ENCODE results near the gene TPH2. TPM values are rescaled to one million over a fixed set of nuclear protein-coding genes. Genes with fewer than 3 reads are reported as not detected.

Gene TPH2
- polyA plus RNA-seq, 3 donors: not detected

- TF ChIP-seq CTCF (IDR thresholded peaks at IDR 0.05): no peak
- no peak overlapping the region for H3K27ac Mint-ChIP-seq
- WGBS (ENCODE audit: insufficient coverage): no CpG with 5 or more reads among the region's 1 CpG
- H3K27me3 Mint-ChIP-seq (ENCODE audit: low read depth in 3 of 3): peaks cover 3 to 6% (median 5%) of the 10 kb centered on the region in 3 donors
- intact Hi-C loops (cut with micrococcal nuclease): no loop called here
- H3K4me3 Mint-ChIP-seq: no peak overlapping the region
- no peaks in the 10 kb centered on the region for H3K9me3 ChIP-seq (replicated peaks in 1 of 2; ENCODE audit: control insufficient read depth in 1 of 2, insufficient read depth in 1 of 2, low read length in 2 of 2)
- peaks cover 5 to 8% of the 10 kb centered on the region in 2 donors for H3K4me1 ChIP-seq (ENCODE audit: control insufficient read depth in 1 of 2, insufficient read depth in 2 of 2, low read length in 2 of 2)
- DNase-seq: no peak
- H3K79me2 ChIP-seq (ENCODE audit: insufficient read depth, low read length): no peaks in the 10 kb centered on the region
- no peaks in the 10 kb centered on the region for H3K36me3 ChIP-seq (replicated peaks in 1 of 2; ENCODE audit: control insufficient read depth in 1 of 2, insufficient read depth in 2 of 2, low read length in 2 of 2)
- H4K20me1 ChIP-seq (ENCODE audit: insufficient read depth, low read length): no peaks in the 10 kb centered on the region
- no peak overlapping the region for H2AFZ ChIP-seq (ENCODE audit: insufficient read depth, low read depth, low read length, poor library complexity, severe bottlenecking)
- peaks cover 7% of the 10 kb centered on the region for H3K4me1 Mint-ChIP-seq
- H3K9ac ChIP-seq (ENCODE audit: insufficient read depth, low read length, poor library complexity, severe bottlenecking): no peak overlapping the region
- no peaks in the 10 kb centered on the region for H3K36me3 Mint-ChIP-seq
- no peak overlapping the region for H3K27ac ChIP-seq (ENCODE audit: low read depth in 1 of 2, low read length in 2 of 2)
- H3K27me3 ChIP-seq (ENCODE audit: control insufficient read depth in 2 of 2, insufficient read depth in 2 of 2, low read length in 2 of 2): peaks cover 0 to 5% of the 10 kb centered on the region in 2 donors
- H3K4me2 ChIP-seq (replicated peaks; ENCODE audit: extremely low read depth, low read length, poor library complexity, severe bottlenecking): no peak overlapping the region
- peaks cover 0 to 2% (median 0%) of the 10 kb centered on the region in 7 donors for H3K9me3 Mint-ChIP-seq
- no peak overlapping the region for H3K4me3 ChIP-seq (replicated peaks in 1 of 3; ENCODE audit: low read depth in 2 of 3, low read length in 3 of 3)
Observed at GRCh38 chr12:72015895-72016294, 77.2 kb downstream of the TPH2 start.

GRCh38 chr12:72017054-72017651 lies 78.5 kb downstream of the TPH2 start:
- peaks cover 7% of the 10 kb centered on the region for H3K4me1 Mint-ChIP-seq
- H3K9me3 Mint-ChIP-seq: peaks cover 0 to 2% (median 0%) of the 10 kb centered on the region in 7 donors
- TF ChIP-seq CTCF (IDR thresholded peaks at IDR 0.05): peak; percentile 79
- H3K4me1 ChIP-seq (ENCODE audit: control insufficient read depth in 1 of 2, insufficient read depth in 2 of 2, low read length in 2 of 2): peaks cover 5 to 8% of the 10 kb centered on the region in 2 donors
- no peak overlapping the region for H3K4me3 ChIP-seq (replicated peaks in 1 of 3; ENCODE audit: low read depth in 2 of 3, low read length in 3 of 3)
- no peaks in the 10 kb centered on the region for H3K36me3 ChIP-seq (replicated peaks in 1 of 2; ENCODE audit: control insufficient read depth in 1 of 2, insufficient read depth in 2 of 2, low read length in 2 of 2)
- 0% methylated on average over 2 of the region's 6 CpGs for WGBS (ENCODE audit: insufficient coverage)
- no peak overlapping the region for H3K4me3 Mint-ChIP-seq
- peaks cover 3 to 6% (median 5%) of the 10 kb centered on the region in 3 donors for H3K27me3 Mint-ChIP-seq (ENCODE audit: low read depth in 3 of 3)
- H2AFZ ChIP-seq (ENCODE audit: insufficient read depth, low read depth, low read length, poor library complexity, severe bottlenecking): no peak overlapping the region
- H3K27me3 ChIP-seq (ENCODE audit: control insufficient read depth in 2 of 2, insufficient read depth in 2 of 2, low read length in 2 of 2): peaks cover 0 to 5% of the 10 kb centered on the region in 2 donors
- no peaks in the 10 kb centered on the region for H4K20me1 ChIP-seq (ENCODE audit: insufficient read depth, low read length)
- no peak overlapping the region for H3K27ac ChIP-seq (ENCODE audit: low read depth in 1 of 2, low read length in 2 of 2)
- H3K36me3 Mint-ChIP-seq: no peaks in the 10 kb centered on the region
- peak; percentile 21 to 44 (median 34) for DNase-seq
- H3K9ac ChIP-seq (ENCODE audit: insufficient read depth, low read length, poor library complexity, severe bottlenecking): no peak overlapping the region
- H3K4me2 ChIP-seq (replicated peaks; ENCODE audit: extremely low read depth, low read length, poor library complexity, severe bottlenecking): no peak overlapping the region
- intact Hi-C loops (cut with micrococcal nuclease): no loop called here
- no peaks in the 10 kb centered on the region for H3K9me3 ChIP-seq (replicated peaks in 1 of 2; ENCODE audit: control insufficient read depth in 1 of 2, insufficient read depth in 1 of 2, low read length in 2 of 2)
- no peaks in the 10 kb centered on the region for H3K79me2 ChIP-seq (ENCODE audit: insufficient read depth, low read length)
- no peak overlapping the region for H3K27ac Mint-ChIP-seq

All from CD14-positive monocyte (primary cell).